Gastroesophageal sphincter (tissue), 3 donors: ENCODE results near the gene IFIT5.

Experiments
- POLR2AphosphoS5 ChIP-seq: sonication (generic); formaldehyde crosslinking; IDR thresholded peaks from one replicate; pipeline ENCODE4 v1.6.1; 2017; ENCODE audit warnings: antibody characterized with exemption
- TF ChIP-seq, protein P1 (sequence below), 4 experiments: fragments of 200-600 bp in 2 of 4; fragments of 450-650 bp in 2 of 4; sonication (generic) in 1 of 4; IDR thresholded peaks; one replicate each; pipeline ENCODE4 v1.5.1; 2017 to 2019; ENCODE audit warnings: antibody characterized with exemption in 4 of 4, mild to moderate bottlenecking in 2 of 4, moderate library complexity in 2 of 4

DNA sequence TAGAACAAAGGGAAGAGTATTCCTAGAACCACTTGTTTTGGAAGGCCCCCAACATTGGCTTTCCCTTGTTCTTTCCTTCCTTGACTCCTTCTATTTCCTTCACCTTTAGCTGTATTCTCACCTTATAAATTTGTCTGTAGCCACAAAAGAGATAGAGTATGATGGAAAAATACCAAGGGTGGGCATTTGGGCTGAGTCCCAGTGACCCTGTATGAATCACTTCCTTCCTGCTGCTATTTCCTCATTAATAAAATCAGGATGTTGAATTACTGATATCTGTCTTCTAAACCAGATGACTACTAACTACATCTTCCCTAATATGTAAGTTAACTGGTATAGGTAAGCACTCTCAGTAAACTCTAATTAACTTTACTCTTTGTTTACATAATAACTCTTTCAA, 55.1 kb downstream of the IFIT5 start:
- TF ChIP-seq, protein P1, sequence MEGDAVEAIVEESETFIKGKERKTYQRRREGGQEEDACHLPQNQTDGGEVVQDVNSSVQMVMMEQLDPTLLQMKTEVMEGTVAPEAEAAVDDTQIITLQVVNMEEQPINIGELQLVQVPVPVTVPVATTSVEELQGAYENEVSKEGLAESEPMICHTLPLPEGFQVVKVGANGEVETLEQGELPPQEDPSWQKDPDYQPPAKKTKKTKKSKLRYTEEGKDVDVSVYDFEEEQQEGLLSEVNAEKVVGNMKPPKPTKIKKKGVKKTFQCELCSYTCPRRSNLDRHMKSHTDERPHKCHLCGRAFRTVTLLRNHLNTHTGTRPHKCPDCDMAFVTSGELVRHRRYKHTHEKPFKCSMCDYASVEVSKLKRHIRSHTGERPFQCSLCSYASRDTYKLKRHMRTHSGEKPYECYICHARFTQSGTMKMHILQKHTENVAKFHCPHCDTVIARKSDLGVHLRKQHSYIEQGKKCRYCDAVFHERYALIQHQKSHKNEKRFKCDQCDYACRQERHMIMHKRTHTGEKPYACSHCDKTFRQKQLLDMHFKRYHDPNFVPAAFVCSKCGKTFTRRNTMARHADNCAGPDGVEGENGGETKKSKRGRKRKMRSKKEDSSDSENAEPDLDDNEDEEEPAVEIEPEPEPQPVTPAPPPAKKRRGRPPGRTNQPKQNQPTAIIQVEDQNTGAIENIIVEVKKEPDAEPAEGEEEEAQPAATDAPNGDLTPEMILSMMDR (IDR thresholded peaks at IDR 0.05): no peak
- no peak for TF ChIP-seq POLR2AphosphoS5
